ENCODE results near the gene CDH4.

Gene CDH4

DNA sequence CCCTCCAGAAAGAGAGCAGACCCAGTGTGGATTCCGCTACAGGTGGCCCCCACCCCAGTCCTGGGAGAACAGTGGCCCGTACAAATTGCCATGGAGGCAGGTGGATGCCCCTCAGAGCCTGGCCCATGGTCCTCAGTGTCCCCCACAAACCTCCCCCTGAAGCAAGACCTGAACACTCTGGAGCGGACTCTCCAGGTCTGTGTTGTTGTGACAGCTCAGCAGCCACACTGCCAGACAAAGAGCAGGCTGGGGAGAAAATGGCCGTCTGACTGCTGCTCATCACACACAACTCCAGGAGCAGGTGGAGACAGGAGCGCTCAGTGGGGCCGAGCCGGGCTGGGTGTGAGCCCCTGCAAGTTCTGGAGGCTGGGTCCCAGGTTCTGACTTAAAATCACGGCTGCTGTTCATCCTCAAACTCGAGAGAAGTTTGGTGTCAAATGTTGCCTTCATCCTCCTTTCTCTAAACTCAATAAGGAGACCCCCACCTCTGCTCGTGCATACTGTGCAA lies 241.8 kb downstream of the CDH4 start:
- no peak for DNase-seq (ENCODE audit: low spot score)

DNA sequence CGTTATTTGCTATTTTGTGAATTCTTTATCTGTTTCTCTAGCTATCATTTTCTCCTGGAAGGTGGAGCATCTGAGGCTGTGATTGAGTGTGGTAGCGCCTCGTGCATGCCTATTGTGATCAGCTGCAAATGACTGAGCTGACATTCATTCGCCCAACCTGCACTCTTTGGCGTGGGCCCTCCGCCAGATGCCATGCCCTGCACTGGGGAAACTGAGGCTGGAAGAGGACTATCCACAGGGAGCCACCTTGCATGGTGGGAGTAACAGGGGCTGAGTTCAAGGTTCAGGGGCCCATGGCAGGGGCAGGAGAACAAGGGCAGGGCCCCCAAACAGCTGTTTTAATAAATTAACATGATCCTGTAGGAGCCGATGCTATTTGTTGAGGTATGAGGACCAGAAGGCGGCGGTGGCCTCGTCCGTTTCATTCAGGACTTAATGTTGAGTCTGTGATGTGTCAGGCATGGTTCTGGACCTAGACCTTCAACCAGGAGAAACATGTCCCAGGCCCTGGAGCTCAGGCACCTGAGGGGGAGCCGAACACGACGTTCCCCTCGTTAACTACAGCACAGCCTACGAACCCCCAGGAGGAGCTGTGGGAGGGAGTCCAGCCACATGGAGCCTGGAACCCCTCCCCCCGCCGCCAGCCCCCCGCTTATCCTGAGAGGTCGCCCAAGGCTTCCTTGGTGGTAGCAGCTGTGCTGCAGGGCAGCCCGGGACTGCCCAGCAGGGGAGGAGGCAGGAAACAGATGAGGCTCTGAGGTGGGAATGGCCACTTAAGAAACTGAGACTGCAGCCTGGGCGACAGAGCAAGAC lies 242.9 kb downstream of the CDH4 start:
- no peak for DNase-seq (ENCODE audit: low spot score)

DNA sequence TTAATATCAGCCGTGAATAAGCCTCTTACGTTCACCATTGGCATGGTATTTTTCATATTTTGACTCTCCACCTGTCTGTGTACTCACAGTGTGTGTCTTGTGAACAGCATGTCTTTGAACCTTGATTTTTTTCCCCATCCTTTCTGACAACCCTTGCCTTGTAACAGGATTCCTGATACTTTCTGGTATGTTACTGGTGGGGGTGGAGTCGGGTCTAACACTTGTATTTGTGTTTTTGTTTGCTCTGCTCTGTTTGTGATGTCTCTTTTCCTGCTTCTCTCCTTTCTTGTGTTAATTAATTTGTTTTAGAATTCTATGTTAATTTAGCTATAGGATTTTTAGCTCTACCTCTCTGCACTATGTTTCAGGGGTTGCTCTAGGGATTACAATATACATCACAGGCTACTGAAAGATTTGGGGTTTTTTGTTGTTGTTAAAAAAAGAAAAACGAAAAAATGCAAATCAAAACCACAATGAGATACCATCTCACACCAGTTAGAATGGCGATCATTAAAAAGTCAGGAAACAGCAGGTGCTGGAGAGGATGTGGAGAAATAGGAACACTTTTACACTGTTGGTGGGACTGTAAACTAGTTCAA lies 245.1 kb downstream of the CDH4 start:
- no peak for DNase-seq (ENCODE audit: low spot score)

DNA sequence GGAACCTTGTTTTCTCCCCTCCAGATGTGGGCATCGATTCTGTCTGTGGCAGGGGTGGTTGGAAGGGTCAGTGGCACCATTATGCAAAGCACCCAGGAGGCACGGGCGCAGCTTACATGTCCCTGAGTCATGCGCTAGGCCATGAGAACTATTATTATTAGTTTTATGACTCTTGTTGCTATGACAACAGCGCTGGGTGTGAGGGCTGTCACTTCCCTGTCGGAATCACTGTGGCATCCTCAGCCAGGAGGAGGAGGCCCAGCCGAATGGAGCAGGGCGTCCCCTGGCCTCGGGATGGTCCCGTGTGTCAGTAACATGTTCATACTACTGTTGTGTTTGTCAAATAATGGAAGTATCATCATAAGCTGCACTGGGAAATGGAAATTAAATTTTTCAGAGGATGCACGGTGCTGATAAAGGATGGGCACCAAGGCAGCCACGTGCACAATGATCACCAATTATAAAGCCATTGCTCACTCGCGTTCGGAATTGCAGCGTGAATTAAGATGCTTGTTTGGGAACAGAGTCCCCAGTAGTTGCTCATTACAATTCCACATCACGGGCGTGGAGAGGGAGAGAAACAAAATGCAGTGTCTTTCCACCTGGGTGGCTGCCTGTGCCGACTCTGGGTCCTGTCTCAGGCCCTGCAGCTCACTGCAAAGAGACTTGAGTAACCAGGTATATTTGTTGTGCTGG lies 247.9 kb downstream of the CDH4 start:
- no peak for DNase-seq (ENCODE audit: low spot score)

DNA sequence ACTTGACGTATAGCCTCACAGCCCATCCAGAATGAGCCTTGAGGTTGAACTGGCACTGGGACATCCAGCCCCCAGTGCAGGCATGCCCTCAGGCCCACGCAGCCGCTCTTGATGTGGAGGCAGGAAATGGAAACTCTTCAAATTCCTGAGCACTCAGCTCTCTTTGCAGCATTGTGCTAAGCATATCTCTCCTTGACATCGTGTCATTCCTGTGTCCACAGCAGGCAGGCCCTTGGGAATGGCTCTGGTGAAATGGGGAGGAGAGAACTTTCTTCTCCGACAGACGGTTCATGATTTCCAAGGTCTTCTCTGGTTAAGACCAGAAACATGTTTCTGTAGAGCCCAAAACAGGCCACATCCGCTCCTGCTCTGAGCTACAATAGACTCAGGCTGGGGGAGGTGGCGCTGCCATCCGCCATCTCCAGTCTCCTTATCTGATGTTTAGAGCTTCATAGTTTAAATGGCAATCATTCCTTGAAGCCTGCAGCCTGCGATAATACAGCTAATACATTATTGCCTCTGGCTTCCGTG lies 248.8 kb downstream of the CDH4 start:
- peak; percentile 69 for DNase-seq (ENCODE audit: low spot score)

DNA sequence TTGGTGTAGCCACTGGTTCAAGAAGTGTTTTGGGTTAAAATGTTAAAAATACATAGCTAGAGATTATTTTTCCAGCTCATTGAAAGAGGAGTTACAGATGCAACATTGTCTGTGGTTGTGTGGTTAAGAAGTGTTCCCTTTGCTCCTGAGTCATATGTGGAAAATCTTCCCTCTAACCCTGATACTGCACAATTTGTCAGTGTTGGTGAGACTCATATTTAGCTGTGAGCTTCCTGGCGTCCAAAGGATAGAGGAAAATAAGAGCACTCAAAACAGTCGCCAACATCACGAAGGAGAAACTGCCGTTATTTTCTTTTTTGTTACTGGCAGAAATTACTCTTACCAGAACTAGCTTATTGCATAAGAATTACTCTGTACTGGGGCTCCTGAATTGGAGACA lies 250.4 kb downstream of the CDH4 start:
- peak; percentile 40 for DNase-seq (ENCODE audit: low spot score)

DNA sequence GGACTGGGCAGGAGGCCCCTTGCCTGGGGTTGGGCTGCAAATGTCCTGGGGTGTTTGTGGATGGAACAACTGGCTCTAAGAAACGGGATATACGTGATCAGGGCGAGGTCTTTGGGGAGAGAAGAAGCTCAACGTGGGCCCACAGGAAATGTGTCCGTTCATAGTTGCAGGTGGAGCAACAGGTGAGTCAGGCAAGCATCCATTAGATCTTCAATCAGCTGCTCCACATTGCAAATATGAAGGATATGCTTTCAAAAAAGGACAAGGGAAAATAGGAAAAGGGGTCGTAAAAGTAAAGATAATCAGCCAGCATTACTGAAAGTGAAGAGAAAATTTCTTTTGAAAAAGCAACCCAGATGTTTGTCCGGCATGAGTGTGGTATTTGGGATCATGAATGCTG lies 251.0 kb downstream of the CDH4 start:
- DNase-seq (ENCODE audit: low spot score): no peak

DNA sequence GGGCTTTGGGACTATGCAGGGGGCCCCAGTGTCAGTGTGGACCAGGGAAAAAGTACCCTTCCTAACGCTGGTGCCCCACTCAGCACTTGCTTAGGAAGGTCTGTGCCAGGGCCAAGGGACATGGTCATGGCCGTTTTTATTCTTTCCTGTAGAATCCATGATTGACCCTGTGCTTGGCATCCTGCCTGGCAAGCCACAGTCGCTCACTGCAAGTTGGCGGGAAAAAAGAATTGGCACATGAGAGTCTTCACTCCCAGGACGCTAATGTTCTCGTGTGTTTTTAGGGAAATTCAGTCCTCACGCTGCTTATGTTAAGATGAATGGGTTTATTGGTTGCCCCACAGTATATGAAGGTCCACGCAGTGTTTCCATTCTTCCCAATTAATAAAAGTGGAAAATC lies 253.4 kb downstream of the CDH4 start:
- DNase-seq (ENCODE audit: low spot score): no peak

DNA sequence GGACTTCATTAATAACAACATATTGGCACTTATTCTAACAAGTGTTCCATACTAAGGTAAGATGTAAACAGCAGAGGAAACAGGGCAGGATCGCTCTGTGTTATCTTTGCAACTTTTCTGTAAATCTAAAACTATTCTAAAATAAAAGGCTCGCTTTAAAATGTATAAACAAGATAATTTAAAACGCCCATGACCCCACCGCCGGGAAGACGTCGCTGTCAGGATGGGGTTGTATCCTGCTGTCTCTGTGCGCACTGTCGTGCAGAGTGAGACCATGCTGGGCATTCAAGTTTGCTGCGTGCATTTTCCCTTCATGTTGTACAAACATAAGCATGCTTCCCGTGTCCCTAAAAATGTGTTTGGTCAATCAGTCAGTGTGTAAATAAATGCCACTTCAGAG lies 255.7 kb downstream of the CDH4 start:
- DNase-seq (ENCODE audit: low spot score): no peak

DNA sequence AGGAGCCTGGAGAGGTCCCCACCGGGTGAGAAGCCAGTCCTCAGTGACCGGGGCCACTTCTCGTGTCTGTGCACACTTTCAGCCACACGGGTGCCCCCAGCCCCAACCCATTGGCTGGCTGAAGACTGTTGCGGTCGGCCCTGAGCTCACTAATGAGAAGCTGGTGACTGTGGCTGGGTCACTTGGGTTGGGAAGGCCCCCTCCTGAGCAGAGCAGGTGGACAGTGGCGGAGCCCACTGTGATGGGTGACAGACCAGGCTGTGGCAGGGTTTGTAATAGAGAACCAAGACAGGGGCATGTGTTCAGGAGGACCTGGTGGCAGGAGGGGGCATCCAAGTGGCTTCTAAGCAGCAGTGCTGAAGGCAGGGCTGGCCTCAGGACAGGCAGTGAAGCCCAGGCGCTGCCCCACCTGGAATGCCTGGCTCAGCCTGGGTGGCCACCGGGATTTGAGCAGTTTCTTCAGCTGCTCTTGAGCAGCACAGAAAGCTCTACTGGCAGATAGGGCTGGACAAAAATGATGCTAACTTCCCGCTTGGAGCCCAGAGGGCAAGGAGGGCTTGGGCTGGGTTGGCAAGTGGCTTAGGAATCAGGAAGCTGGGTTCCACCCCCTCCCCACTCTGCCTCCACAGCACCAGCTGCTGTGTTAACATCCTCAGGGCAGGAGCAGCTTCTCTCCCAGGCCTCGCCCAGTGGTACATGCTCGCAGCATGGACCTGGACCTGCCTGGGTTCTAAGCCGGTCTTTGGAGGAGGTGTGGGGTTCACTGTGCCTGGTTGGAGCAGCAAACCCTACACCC lies 256.4 kb downstream of the CDH4 start:
- DNase-seq (ENCODE audit: low spot score): no peak

DNA sequence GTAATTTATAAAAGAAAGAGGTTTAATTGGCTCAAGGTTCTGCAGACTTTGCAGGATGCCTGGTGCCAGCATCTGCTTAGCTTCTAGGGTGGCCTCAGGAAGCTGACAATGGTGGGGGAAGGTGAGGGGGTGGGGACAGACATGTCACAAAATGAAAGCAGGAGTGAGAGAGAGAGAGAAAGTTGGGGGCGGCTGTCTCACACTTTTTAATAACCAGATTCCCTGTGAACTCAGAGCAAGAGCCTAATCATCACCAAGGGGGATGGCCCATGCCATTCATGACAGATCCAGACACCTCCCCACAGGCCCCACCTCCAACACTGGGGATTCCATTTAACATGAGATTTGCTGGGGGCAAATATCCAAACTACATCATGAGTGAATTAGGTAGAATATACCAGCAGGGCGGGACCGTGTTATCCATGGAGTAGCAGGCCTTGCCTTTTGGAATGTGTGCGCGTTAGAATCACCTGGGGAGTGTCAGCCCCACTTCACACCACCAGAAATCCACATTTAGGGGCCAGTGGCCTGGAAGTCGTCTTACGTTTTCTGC lies 258.8 kb downstream of the CDH4 start:
- DNase-seq (ENCODE audit: low spot score): no peak

DNA sequence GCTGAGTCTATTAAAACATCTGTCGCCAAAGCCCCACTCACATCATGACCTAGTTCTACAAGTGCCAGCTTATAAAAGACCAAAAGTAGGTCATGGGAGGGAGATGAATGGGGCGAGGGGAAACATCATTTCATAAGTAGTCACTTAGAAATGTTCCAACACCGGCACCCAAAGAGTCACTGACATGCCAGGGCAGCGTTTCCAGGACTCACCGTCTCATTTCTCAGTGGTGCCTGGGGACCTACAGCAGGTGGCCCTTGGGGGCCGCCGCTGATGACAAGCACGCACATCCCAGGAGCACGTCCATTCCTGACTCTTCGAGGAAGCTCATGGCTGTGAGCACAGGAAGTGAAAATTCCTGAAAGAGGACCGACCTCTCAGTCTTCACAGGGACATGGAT lies 260.4 kb downstream of the CDH4 start:
- no peak for DNase-seq (ENCODE audit: low spot score)

DNA sequence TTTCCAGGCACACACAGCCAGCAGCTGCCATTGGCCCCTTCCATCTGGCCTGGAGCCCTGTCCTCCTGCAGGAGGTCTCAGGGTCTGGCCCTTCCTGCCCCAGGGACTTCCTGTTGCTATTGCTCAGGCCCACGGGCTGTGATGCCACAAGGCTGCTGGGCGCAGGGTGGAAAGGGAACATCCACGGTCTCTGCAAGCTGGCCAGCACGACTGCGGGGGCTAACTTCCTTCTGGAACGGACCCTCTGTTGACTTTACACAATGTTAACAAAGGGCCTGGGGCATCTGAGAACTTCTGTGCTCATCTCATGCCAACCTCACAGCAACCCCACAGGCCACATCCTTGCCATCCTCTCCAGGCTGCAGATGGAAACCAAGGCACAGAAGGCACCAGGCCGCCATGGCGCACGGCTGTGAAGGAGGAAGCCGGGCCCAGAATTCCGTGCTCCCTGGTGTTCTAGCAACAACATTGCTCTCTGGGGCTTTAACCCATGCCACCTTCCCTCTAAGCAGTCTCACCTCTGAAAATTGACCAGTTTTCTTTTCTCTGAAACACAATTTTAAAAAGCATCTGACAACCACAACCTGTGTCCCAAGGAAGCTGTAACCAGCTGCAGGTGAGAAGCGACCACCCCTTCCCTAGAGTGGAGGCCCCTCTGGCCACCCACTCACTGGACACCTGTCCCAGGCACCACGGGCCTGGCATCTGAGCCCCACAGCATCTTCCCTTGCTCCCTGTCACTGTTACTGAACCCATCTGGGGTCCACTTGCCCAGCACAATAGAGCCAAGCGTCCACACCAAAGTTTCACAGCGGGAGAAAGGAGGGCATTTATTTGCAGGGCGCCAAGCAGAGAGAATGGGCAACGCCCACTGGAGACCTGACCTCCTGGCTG lies 261.3 kb downstream of the CDH4 start:
- DNase-seq (ENCODE audit: low spot score): no peak

DNA sequence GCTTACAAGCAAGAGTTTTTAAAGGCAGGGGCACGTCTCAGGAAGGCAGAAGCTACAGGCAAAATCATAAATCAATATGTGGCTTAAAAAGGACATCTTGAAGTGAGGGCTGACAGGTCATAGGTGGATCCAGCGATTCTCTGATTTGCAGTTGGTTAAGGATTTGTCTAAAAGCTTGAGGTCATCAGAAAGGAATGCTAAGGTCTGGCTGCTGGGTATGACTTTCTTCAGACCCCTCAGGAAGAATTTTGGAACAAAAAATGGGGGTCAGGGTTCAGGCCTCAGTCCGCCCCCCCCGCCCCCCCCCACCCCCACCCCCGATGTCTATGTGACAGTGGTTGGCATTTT lies 261.9 kb downstream of the CDH4 start:
- DNase-seq (ENCODE audit: low spot score): no peak

DNA sequence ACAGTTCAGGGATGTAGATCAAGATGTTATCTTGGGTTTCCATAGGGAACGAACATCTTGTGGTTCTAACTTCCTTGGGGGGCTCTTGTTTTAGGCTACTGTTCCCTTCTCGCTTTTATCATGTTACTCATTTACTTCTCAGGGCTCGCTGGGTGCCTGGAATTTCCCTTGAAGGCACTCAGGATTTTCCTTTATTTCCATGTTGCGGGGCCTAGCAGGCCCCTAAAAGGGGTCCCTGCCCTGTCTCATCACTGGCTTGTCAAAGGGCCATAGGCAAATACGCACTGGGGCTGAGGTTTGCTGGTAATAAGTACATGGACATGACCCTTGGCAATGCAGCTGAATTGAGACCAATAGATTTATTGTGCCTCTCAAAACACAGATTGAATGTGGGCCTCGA lies 262.3 kb downstream of the CDH4 start:
- DNase-seq (ENCODE audit: low spot score): no peak

DNA sequence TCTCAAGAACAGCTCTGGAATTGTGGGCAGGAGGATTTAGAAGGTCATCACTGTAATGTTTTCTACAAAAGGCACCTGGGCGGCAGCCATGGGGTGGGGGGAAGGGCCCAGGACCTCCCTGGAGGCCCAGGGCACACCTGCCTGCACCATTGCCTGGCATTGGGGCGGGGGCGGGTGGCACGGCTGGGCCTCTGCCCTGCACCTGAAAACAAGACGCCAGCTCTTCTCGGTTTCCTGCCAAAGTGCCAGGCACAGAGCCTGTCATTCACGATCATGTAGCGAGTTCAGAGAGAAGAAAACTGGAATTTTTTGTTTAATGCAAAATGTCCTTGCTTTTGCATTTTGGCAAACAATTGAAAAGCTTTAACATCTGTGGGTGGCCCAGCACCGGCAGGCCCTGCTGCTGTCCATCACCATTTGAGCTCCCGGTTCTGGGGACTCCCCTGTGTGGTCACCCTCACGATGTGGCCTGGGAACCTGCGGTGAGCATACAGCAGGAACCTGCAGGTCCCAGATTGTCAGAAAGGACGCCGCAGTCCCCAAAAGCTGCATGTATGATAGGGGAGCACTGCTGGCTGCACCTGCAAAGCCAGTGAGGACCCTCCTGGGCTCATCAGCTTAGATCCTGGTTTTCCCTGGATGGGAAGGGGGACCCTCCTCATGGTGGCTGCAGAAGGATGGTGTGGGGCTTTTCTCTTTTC lies 262.9 kb downstream of the CDH4 start:
- no peak for DNase-seq (ENCODE audit: low spot score)

DNA sequence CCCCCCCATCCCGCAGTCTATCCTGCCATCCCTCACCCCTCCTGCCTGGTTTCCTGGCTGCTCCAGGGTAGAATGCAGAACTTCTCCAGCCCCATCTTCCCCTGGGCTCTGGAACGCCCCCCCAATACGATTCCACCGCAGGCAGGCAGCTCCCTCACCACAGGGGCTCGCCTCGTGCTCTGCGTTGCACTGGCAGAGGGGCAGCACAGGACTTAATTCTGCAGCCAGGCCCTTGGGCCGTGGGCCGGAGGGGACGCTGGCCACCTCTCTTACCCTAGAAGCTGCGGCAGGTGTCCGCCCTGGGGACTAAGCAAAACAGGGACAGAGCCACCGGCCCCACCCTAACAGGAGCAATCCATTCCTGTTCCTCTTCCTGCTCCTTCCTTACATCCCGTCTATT lies 263.9 kb downstream of the CDH4 start:
- DNase-seq (ENCODE audit: low spot score): no peak

DNA sequence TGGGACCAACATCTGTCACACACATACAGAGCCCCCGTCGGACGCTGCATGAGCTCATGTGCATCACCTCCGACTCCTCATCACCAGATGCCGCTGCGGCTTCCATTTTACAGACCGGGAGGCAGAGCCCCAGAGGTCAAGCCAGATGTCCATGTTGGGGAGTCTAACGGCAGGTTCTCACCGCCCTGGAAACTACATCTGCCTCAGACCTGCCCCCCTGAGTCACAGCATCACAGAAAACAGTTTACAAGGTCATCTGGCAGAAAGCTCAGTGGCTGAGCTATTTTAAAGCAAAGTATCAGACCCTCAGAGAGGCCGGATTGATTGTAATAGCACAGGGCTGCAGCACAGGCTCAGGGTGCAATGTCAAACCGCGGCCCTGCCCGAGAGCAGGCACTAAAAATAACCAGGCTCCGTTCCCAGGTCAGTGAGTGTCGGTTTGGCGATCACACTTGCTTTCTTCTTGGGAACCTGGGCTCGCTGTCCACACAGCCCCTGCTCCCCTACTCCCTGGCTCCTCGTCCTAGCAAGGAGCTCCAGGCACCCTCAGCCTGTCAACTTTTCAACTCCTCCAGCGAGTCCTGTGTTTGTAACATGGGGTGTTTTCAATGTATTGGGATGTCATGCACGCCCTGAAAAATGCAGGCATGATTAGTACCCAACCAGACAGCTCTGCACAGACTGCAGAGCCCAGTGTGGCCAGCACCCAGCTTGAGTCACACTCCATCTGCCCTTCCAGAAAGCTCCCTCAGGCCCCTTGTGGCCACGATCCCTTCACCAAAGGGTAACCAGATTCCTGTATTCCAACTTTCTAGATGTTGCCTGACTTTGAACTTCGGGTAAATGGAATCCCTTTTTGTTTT lies 264.5 kb downstream of the CDH4 start:
- DNase-seq (ENCODE audit: low spot score): peak; percentile 70

DNA sequence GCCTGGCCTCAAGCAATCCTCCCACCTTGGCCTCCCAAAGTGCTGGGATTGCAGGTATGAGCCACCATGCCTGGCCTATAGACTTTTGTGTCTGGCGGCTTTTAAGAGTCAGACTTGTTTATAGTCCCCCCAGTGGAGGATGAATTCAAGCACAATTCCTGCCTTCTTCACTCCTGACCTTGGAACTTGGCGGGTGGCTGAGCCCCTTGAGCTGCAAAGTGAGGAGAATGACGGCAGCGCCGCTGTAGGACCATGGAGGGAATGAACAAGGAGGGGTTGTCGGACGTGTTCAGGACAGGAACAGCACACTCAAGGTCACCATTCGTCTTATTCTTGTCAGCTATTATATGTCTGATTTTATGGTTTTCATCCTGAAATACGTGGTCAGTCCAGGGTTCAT lies 265.4 kb downstream of the CDH4 start:
- no peak for DNase-seq (ENCODE audit: low spot score)
